ENCODE measurements around the gene PEPD.
"Not testable (repeated sequence)": the region's sequence is repeated elsewhere in the genome, so short reads cannot be mapped to it uniquely, and the experiment has no call there.

PEPD gene

DNA sequence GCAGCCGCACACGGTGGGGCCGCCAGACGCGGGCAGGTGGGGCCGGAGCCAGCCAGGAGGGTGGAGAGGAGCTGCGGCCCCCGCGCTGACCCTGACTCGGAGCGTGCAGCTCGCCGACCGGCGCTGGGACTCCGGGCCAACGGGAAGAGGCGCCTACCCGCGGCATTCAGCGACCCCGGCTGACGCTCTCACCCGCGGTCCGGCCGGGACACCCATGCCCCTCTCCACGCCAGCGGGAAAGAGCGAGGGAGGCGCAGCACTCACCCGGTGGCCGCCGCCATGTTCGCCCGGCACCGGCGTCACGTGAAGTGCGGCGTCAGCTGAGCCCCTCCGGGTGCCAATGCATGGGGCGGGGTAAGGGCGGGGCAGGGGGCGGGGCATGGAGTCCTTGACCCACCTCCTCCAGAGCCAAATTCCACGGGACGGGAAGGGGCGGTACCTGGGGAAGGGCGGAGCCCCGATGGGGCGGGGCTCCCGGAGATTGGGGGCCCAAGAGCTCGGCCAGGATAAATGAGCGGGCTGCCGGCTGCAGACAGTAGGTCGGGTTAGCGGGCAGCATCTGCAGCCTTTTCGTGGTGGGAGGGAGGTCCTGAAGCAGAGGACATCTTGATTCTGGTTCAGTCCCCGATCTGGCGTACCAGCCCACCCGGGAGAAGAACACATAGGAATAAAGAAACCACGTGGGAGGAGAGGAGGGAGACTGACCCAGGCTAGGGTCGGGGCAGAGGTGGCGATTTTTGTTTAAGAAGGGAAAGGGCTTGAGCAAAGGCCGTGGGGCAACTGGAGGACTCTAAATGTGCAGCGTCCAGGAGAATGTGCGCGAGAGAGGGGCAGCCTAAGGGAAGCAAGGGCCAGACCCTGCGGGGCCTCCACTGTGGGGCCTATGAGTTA lies at the start of gene PEPD:
Gene PEPD (minus strand): TSS at position 312 of the 891 bp plus-strand sequence. CDS start 31 bp downstream, at position 281.
- peak; percentile 97 for DNase-seq

DNA sequence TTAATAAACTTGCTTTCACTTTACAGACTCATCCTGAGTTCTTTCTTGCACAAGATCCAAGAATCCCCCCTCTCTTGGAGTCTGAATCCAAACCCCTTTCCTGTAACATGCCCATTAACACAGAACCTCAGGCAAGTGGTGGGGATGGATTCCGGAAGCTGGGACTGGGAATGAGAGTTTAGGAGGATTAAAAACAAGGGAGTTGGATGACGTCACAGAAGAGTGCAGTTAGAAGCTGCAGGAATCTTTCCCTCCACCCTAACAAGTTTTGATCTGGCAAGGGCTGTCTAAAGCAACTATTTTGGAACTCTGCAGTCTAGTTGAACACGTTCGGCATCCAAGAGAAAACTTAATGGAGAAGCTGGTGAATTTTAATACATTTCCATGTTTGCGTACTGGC lies 48.2 kb upstream of the PEPD start:
- DNase-seq = no peak

DNA sequence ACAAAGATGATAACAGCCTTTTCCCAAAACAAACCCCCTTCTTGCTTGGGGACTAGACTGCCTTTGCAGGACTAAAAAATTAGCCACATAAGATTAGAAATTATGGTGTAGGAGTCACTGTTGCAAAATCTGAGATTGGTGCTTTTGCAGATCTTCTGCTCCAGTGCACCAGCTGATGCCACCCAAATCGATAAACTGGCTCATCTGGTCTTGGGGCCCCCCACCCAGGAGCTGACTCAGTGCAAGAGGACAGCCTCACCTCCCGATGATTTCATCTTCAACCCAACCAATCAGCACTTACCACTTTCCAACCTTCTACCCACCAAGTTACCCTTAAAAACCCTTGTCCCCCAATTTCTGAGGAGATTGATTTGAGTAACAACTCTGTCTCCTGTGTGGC lies 47.1 kb upstream of the PEPD start:
- no peak for DNase-seq

DNA sequence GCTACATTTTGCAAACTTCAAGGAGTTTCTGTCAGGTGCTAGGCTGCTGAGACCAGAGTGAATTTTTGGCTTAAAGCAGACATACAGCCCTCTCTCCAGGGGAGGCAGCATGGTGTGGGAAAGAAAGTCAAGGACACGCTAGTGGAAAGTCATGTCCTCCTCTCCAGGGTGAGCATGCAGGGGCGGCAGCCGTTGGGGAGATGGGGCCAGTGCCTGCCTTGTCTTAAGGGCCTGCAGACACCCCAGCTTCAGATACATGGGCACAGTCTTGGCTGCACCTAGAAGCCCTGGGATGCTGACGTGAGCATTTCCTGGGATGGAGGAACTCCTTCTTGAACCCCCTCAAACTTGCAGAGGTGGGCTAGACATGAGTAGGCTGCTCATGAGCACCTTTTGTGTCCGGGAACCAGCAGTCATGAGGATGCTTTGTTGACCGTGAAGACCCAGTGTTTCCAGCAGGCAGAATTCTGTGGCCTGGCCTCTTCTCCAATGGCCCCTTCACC lies 43.3 kb upstream of the PEPD start:
- DNase-seq = no peak

DNA sequence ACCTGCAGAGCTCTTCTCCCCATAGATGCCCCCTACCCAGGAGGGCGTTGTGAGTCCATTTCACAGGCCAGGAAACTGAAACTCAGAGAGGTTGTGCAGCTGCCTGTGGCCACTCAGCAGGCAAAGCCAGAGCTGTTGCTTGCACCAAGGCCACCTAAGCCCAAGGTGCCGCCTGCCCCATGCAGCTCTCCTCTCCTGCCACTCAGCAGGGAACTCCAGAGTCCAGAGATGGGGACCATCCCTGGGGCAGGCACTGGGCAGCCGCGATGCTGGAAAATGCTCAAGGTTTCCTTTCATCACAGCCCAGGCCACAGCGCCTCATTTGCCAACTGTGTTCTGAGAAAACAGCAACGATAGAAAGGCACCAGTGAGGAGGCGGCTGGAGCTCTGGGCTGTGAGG lies 41.0 kb upstream of the PEPD start:
- DNase-seq = no peak

DNA sequence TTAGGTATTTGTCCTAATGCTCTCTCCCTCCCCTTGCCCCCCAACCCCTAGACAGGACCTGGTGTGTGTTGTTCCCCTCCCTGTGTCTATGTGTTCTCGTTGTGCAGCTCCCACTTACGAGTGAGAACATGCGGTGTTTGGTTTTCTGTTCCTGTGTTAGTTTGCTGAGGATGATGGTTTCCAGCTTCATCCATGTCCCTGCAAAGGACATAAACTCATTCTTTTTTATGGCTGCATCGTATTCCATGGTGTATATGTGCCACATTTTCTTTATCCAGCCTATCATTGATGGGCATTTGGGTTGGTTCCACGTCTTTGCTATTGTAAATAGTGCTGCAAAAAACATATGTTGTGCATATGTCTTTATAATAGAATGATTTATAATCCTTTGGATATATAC lies 40.1 kb upstream of the PEPD start:
- not testable (repeated sequence) for DNase-seq

DNA sequence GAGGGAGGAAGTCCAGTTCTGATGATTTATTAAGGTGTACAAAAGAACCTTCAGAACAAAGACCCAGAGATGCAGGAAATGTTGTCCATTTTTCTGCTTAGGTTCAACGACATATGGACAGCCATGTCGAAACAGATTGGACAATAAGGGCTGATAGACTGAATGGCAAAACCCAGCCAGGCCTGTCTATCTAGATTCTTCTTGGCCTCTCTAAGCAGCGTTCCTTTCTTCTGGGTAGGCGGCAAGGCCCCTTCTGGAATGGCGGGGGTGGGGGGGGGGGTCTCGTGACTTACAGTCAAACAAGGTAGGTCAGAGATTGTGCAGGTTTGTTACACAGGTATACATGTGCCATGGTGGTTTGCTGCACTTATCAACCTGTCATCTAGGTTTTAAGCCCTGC lies 39.7 kb upstream of the PEPD start:
- no peak for DNase-seq

DNA sequence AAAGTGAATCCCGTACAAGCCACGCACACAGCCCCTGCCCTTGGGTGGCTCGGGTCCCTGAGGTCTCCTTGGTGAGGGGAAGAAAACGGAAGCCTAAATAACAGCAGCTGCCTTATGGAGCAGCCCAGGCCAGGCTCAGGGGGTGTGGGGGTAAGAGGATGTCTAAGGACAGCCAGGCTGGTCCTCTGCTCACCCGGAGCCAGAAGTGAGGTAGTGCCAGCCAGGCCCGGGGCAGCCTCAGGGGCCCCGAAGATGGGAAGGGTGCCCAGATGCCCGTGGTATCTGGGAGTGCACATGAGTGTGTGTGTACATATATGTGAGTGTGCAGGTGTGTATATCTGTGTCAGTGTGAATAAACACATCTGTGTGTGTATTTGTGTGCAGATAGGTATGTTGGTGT lies 38.4 kb upstream of the PEPD start:
- DNase-seq = no peak

DNA sequence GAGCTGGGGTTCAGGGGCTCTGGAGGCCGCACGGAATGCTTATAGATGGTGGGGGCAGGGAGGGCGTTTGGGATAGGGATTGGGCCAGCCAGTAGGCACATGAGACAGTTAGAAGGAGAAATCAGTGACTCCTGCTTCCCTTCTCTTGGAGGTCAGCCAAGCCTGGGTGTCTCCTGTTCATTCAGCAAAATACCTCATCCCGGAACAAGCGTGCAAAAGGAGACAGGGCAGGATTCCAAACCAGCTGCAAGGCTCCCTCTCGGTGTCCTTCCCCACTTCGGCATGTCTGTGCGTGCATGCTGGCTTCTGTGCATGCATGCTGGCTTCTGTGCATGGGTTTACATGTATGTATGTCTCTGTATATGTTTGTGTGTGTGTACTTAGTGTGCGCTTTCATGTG lies 37.3 kb upstream of the PEPD start:
- no peak for DNase-seq

DNA sequence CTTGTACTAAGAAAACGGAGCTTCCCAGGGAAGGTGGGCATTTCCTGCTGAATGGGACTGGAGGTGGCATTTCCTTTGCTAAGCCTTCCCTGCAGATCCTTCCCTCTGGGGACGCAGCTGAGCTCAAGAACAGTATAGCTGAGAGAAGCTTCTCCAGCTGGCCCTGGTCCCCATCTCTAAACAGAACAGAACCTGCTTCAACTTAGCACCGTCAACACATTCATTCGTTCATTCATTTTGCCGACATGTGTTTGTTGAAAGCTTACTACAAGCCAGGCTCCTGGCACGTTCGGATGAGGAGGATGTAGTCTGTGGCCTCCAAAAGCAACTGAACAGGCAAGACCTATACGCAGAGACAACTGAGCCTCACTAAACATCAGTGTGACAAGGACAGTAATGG lies 36.6 kb upstream of the PEPD start:
- DNase-seq = no peak

DNA sequence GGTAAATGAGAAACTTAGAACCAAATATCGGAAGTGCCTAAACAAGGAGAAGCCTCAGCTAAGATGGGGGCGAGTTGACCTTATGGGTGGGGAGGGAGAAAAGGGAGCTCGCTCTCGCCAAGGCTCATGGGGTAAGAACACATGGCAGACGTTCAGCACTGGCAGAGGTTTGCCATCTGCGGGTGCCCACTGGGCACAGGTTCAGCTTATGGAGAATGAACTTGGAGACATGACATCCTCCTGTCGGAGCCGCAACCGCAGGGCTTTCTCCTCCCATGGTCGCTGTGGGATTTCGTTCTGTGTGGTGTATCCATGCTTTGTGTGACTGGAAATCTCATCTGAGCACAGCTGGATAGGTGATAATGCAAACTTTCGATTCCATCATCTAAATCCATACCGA lies 36.1 kb upstream of the PEPD start:
- no peak for DNase-seq

DNA sequence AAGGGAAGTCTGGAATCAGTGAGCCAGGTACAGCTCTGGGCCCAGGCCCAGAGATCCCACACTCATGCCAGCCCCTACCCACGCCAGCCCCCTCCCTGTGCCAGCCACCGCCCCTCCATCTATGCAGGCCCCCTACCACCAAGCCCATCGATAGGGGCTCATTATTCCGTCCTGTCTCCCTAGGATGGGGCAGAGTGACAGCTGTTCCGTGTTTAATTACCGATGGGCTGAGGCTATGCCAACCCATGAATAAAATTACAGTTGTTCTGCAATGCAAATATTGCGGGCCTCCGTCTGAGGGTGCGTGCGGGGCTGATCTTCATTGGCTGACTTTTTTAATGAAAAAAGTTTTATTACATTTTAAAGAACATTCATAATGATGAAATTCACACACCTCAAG lies 35.6 kb upstream of the PEPD start:
- DNase-seq = no peak

DNA sequence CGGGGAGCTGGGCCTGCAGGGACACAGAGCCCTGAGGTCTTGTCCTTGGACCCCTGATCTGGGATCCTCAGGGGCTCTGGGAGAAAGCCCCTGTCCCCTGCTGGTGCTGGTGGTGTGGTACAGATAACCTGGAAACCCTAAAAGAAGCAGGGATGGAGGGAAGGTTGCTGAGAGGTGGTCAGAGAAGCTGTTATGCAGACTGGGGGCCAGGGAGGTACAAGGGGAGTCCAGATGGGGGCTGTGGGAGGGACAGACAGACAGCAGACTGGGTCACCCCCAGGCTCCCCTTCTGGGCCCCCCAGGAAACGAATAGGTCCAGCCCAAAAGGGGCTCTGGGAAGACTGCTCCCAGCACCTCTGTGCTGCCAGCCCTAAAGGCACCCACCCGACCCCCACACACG lies 34.7 kb upstream of the PEPD start:
- DNase-seq = no peak

DNA sequence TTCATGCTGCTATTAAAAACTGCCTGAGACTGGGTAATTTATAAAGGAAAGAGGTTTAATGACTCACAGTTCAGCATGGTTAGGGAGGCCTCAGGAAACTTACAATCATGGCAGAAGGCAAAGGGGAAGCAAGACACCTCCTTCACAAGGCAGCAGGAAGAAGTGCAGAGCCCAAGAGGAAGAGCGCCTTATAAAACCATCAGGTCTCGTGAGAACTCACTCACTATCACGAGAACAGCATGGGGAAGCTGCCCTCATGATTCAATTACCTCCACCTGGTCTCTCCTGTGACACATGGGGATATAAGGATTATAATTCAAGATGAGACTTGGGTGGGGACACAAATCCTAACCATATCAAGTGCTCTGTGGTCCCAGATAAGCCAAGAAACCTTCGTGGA lies 34.1 kb upstream of the PEPD start:
- not testable (repeated sequence) for DNase-seq

DNA sequence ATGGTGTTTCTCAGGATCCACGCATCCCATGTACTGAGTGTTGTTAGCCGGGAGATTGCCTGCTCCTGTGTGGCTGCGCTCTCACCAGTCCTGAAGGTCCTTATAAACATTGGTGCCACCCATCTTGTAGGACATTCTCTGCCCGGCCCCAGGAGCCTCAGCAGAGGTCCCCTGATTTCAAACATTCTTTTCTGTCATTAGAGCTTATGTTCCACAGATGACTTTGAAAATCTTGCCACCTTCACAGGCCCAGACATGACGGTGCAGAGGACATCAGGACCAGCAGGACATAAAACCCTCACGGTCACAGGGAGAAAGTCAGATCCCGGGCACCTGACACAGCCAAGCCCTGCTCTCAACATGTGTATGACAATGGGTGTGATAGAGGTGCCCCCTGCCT lies 33.2 kb upstream of the PEPD start:
- no peak for DNase-seq

DNA sequence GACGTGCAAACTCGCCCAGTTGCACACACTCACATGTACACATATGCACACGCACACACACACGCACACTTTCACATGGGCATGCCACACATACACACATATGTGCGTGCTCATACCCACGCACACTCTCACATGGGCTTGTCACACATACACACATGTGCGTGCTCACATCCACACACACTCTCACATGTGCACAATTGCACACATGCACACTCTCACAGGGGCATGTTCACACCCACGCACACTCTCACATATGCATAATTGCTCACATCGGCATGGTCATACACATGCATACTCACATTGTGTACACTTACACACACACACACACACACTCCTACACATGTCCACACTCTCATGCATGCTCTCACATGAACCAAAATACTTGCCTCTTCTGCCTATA lies 32.8 kb upstream of the PEPD start:
- no peak for DNase-seq

DNA sequence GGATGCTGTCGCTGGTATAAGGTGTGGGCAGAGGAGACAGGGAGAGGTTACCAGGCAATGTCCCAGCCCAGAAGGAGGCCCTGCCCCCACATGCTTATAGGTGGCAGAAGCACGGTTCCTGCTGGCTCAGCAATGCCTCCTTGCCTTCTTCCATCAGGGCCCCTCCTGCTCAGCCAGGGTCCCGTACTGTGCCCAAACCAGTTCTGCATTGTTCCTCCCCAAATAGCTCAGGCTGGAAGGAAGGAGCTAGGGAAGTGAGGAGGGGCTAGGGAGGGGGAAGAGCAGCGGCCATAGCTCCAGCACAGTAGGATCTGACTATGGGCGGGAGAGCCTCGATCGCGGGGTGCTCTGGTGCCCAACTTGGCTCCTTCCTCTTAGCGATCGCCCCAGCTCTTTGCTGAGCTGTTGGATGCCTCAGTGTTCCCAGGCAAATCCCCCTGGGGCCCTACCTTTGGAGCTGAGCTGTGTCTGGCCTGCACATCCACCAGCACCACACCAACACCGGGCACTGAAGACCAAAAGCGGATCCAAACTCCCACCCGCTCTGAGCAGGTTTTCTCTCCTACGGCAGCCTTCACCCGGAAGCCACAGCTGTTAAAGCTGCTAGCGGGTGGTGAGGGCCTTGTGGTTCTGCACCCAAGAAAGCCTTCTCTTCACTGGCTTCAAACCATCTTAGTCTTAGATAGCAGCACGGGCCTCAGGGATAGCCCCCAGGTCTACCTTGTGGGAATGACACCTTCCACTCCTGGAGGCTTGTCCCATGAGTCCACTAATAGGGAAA lies 32.1 kb upstream of the PEPD start:
- no peak for DNase-seq

DNA sequence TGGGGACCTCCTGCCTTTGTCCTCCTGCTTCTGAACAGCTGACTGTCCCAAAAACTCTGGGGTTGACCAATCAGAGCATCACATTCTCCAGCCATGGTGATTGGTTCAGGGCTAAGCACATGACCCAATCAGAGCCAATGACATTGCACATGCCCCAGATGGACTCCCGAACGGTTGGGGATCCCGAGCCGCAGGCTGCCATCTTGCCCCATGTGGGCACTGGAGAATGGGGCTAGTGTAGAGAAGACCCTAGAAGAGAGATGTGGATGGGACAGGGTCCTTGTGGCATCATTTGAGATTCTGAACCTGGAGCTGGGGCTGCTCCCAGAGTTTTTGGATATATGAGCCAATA lies 31.3 kb upstream of the PEPD start:
- no peak for DNase-seq

DNA sequence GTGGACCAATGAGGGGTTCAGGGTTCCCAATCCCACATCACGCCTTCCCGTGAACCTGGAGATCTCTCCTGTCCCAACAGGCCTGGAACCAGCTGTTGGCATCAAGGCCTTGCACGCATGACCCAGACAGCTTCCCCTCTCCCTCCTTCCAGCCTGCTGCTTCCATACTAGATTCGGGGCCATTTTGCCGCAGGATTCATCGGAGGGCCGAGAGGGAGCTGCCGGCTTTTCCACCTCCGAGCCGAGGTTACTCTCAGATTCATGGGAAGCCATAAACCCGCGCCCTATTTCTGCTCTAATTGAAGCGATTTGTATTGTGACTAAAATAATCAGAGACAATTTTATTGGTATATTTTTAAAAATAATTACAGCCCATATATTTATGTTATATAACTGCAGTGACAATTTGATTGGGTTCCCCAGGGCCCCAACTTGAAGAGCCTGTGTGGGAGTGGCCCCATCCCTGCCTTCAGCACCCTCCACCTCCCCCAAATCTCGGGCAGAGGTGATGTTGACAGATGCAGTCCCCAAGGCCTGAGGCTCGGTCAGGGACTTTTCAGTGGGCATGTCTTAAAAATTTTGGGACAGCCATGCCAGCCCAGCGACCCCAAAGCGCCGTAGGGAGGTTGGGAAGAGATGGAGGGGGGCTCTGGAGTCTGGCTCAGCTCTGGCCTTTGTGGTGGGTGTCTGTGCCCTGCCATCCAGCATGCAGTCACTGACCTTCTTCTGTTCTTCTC lies 30.8 kb upstream of the PEPD start:
- DNase-seq = no peak

DNA sequence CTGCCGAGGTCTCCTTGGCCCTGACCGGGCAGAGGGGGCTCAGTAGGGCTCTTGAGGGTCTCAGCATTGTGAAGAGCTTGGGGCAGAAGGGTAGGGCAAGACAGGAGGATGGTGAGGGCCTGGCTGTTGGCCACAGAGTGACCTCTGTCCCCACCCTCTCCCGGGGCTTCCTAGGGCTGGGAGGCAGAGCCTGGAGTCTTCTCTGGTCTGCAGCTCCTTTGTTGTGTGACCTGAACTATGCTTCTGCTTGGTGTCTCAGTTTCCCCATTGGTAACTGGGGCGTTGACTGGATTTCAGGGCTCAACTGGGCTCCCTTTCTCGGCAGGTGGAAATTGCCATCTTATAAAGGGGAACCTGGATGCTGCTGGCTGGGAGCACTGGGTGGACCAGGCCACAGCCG lies 30.1 kb upstream of the PEPD start:
- no peak for DNase-seq

DNA sequence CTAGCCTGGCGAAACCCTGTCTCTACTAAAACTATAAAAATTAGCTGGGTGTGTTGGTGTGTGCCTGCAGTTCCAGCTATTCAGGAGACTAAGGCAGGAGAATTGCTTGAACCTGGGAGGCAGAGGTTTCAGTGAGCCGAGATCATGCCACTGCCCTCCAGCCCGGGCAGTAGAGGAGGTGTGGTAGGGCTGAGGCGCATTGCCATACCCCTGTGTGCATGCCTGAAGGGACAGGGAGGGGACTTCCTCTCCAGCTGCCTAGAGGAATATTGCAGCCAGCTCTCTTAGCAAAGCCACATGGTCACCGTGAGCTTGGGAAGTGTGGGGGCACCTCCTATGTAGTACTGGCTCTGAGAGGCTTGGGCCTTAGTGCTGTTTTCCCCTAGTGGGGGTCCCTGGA lies 29.2 kb upstream of the PEPD start:
- no peak for DNase-seq

DNA sequence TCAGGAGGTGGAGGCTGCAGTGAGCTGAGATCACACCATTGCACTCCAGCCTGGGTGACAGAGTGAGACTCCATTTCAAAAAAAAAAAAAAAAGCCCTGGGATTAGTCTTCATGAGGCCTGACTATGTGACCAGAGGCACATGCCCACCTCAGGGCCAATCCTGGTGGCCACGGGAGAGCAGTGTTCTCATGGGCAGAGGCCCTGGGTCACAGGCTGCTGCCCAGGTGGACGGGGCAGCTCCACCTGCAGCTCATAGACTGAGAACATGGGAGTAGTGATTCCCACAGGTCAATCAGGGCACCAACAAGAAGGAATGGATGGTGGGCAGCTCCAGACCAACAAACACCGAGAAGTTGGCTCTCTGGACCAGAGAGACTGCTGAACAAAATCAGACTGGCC lies 26.1 kb upstream of the PEPD start:
- DNase-seq = no peak

DNA sequence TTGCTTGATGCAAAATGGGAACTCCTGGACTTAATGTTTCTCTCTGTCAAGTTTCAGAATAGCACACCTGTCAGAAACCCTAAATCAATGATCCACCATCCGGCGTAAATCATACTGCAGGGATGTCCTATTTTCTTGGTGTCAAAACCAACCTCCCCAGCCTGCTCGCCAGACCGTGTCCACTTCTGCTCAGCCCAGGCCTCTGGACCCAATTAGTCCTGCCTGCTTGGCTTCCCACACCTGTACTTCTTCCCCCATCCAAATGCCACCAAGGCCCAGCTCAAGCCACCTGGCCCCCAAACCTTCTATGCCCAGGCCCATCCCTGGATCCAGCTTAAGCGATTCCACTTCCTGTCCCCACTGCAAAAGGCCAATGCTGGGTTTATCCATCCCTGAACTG lies 25.1 kb upstream of the PEPD start:
- DNase-seq = no peak

Data from CD4-positive, alpha-beta T cell treated with Interleukin-17A for 4 hours (primary cell).